H9 (cell line): ENCODE measurements around the gene LAMC2. TPM values are rescaled to one million over a fixed set of nuclear protein-coding genes. Genes with fewer than 3 reads are reported as not detected.

Experiments
- DNase-seq: peaks from one replicate; pipeline ENCODE4 v3.0.0-alpha.2; 2017
- H2AFZ ChIP-seq: one replicate; pipeline ENCODE4 v1.6.1; 2013; ENCODE audit warnings: mild to moderate bottlenecking, low read length, control low read depth, moderate library complexity
- H2AK5ac ChIP-seq: 2 replicates; pipeline ENCODE4 v1.6.1; 2013; ENCODE audit warnings: low read length, control low read depth, mixed read lengths; ENCODE audit not compliant: insufficient read length
- H2BK120ac ChIP-seq: one replicate; pipeline ENCODE4 v1.6.1; 2013; ENCODE audit warnings: low read depth, mild to moderate bottlenecking, low read length, control low read depth, inconsistent platforms; ENCODE audit not compliant: poor library complexity, severe bottlenecking
- H2BK12ac ChIP-seq: 2 replicates; pipeline ENCODE4 v1.6.1; 2013; ENCODE audit warnings: low read length, control low read depth, mixed read lengths, low read depth; ENCODE audit not compliant: insufficient read length
- H2BK15ac ChIP-seq: 2 replicates; pipeline ENCODE4 v1.6.1; 2013; ENCODE audit warnings: low read depth, low read length, control low read depth
- H2BK20ac ChIP-seq: one replicate; pipeline ENCODE4 v1.6.1; 2013; ENCODE audit warnings: low read depth, mild to moderate bottlenecking, low read length, control low read depth, inconsistent platforms; ENCODE audit not compliant: poor library complexity, severe bottlenecking
- H2BK5ac ChIP-seq: 2 replicates; pipeline ENCODE4 v1.6.1; 2013; ENCODE audit warnings: low read length, control low read depth, mixed read lengths; ENCODE audit not compliant: insufficient read length
- H3K14ac ChIP-seq: 2 replicates; pipeline ENCODE4 v1.6.1; 2013; ENCODE audit warnings: low read length, control low read depth; ENCODE audit not compliant: insufficient read depth
- H3K18ac ChIP-seq: 2 replicates; pipeline ENCODE4 v1.6.1; 2013; ENCODE audit warnings: low read depth, mild to moderate bottlenecking, mixed read lengths, low read length, control low read depth; ENCODE audit not compliant: insufficient read length
- H3K23ac ChIP-seq: 2 replicates; pipeline ENCODE4 v1.6.1; 2013; ENCODE audit warnings: low read length, control low read depth, mixed read lengths, low read depth; ENCODE audit not compliant: insufficient read length
- H3K23me2 ChIP-seq: 2 replicates; pipeline ENCODE4 v1.6.1; 2013; ENCODE audit warnings: low read depth, mild to moderate bottlenecking, mixed read lengths, low read length, control low read depth; ENCODE audit not compliant: insufficient read length, poor library complexity, severe bottlenecking
- H3K27ac ChIP-seq: 2 replicates; pipeline ENCODE4 v1.5.1; 2013; ENCODE audit warnings: low read length, control low read depth, mixed read lengths, low read depth; ENCODE audit not compliant: insufficient read length
- H3K27me3 ChIP-seq: 2 replicates; pipeline ENCODE4 v1.6.1; 2013; ENCODE audit warnings: low read length, control low read depth, inconsistent platforms; ENCODE audit not compliant: insufficient read depth
- H3K4ac ChIP-seq: 2 replicates; pipeline ENCODE4 v1.6.1; 2013; ENCODE audit warnings: low read depth, mild to moderate bottlenecking, control low read depth, inconsistent platforms, low read length, moderate library complexity
- H3K4me1 ChIP-seq: 2 replicates; pipeline ENCODE4 v1.6.1; 2013; ENCODE audit warnings: low read length, control low read depth, inconsistent platforms; ENCODE audit not compliant: insufficient read depth
- H3K4me2 ChIP-seq: 2 replicates; pipeline ENCODE4 v1.6.1; 2013; ENCODE audit warnings: low read length, control low read depth, mixed read lengths; ENCODE audit not compliant: insufficient read length, insufficient read depth
- H3K56ac ChIP-seq: 2 replicates; pipeline ENCODE4 v1.6.1; 2013; ENCODE audit warnings: low read depth, mild to moderate bottlenecking, mixed read lengths, low read length, control low read depth; ENCODE audit not compliant: insufficient read length
- H3K79me1 ChIP-seq: 2 replicates; pipeline ENCODE4 v1.6.1; 2013; ENCODE audit warnings: low read depth, mild to moderate bottlenecking, moderate library complexity, low read length, control low read depth, inconsistent platforms; ENCODE audit not compliant: insufficient read depth, poor library complexity, severe bottlenecking
- H3K79me2 ChIP-seq: 2 replicates; pipeline ENCODE4 v1.6.1; 2013; ENCODE audit warnings: low read length, control low read depth, inconsistent platforms; ENCODE audit not compliant: insufficient read depth
- H3K9ac ChIP-seq: 2 replicates; pipeline ENCODE4 v1.6.1; 2013; ENCODE audit warnings: low read length, control low read depth, mixed read lengths; ENCODE audit not compliant: insufficient read length; ENCODE audit errors: extremely low read depth
- H3K9me3 ChIP-seq: one replicate; pipeline ENCODE4 v1.6.1; 2013; ENCODE audit warnings: low read depth, low read length, inconsistent platforms; ENCODE audit not compliant: control insufficient read depth
- H3T11ph ChIP-seq: one replicate; pipeline ENCODE4 v1.6.1; 2013; ENCODE audit warnings: mild to moderate bottlenecking, low read length, control low read depth, inconsistent platforms
- H4K20me1 ChIP-seq: one replicate; pipeline ENCODE4 v1.6.1; 2013; ENCODE audit not compliant: control insufficient read depth, insufficient read length, insufficient read depth
- H4K5ac ChIP-seq: 2 replicates; pipeline ENCODE4 v1.6.1; 2013; ENCODE audit warnings: low read depth, mild to moderate bottlenecking, mixed read lengths, low read length, control low read depth; ENCODE audit not compliant: insufficient read length
- H4K8ac ChIP-seq: replicated peaks from 2 replicates; pipeline ENCODE4 v1.6.1; 2013; ENCODE audit warnings: low read length, control low read depth, mixed read lengths, low read depth; ENCODE audit not compliant: insufficient read length
- H4K91ac ChIP-seq: 2 replicates; pipeline ENCODE4 v1.6.1; 2013; ENCODE audit warnings: low read depth, mild to moderate bottlenecking, moderate library complexity, mixed read lengths, low read length, control low read depth; ENCODE audit not compliant: insufficient read length
- H3K27ac Mint-ChIP-seq, 3 experiments: 2 replicates in 2 of 3; 3 replicates in 1 of 3; pipeline ENCODE4 v1.8.0; 2020 to 2021; ENCODE audit warnings: mixed read lengths in 3 of 3, mild to moderate bottlenecking in 1 of 3, moderate library complexity in 1 of 3
- H3K27me3 Mint-ChIP-seq: 2 replicates; pipeline ENCODE4 v1.8.0; 2021; ENCODE audit warnings: low read depth, mild to moderate bottlenecking, moderate library complexity, mixed read lengths
- H3K36me3 Mint-ChIP-seq, 3 experiments: 2 replicates in 2 of 3; 3 replicates in 1 of 3; pipeline ENCODE4 v1.8.0; 2020 to 2021; ENCODE audit warnings: low read depth in 3 of 3, mixed read lengths in 3 of 3; ENCODE audit not compliant: insufficient read depth in 1 of 3
- H3K4me1 Mint-ChIP-seq, 2 experiments: 2 replicates each; pipeline ENCODE4 v1.8.0; 2020; ENCODE audit warnings: mixed read lengths in 2 of 2
- H3K4me3 Mint-ChIP-seq, 2 experiments: 2 replicates in 1 of 2; 3 replicates in 1 of 2; pipeline ENCODE4 v1.8.0; 2020 to 2021; ENCODE audit warnings: mild to moderate bottlenecking in 2 of 2, mixed read lengths in 2 of 2, moderate library complexity in 1 of 2
- H3K9me3 Mint-ChIP-seq, 2 experiments: 2 replicates in 1 of 2; 3 replicates in 1 of 2; pipeline ENCODE4 v1.8.0; 2020; ENCODE audit warnings: mild to moderate bottlenecking in 2 of 2, mixed read lengths in 2 of 2, moderate library complexity in 1 of 2
- WGBS: extraction: QIAGEN DNeasy Blood & Tissue Kit; methylation state at CpG from one replicate; pipeline ENCODE4 v1.1.7; 2013; ENCODE audit warnings: missing lambda C conversion rate, low lambda C conversion rate, mixed read lengths; ENCODE audit not compliant: insufficient read length; ENCODE audit errors: extremely low coverage; 5-methylcytosine and 5-hydroxymethylcytosine counted together
- total RNA-seq: library from RNA; stranded (reverse); gene quantifications from 2 replicates; pipeline ENCODE4 v1.2.1, GENCODE V29; 2021
- TF ChIP-seq, protein P1 (sequence below): fragments of 200-600 bp; sonication (generic); conservative IDR thresholded peaks from 3 replicates; pipeline ENCODE4 v1.8.0; 2021; ENCODE audit warnings: antibody characterized with exemption, mild to moderate bottlenecking

Gene LAMC2
- total RNA-seq, 1 experiment from 2014 or later, result 7.4 TPM

DNA sequence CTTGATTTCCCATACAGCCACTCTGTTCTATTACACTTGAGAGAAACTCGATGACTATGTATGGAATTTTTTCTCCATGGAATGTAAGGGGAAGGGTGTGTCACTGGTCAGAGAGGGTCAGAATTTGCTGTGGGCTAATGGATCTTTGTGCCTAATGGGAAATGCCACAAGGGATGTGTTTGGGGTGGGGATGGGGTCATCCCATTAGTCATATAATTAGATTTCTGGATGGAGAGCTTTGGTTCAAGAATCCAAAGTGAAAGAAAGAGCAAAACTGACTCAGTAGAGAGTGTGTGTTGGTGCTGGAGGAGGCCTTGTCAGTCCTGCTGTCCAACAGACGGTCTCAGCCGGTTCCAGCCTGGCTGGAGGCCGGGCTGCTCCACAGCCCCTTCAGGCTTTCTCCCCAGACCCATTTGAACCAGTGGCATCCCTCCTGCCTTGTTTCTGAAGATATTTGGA, 86.4 kb downstream of the LAMC2 start:
- no peak overlapping the region for H2BK20ac ChIP-seq
- no peak overlapping the region for H4K8ac ChIP-seq
- H3K9ac ChIP-seq, result no peak overlapping the region
- no peak overlapping the region for H4K5ac ChIP-seq
- no peak overlapping the region for H3K56ac ChIP-seq
- no peak overlapping the region for H3K4ac ChIP-seq
- no peak overlapping the region for H2AFZ ChIP-seq
- no peaks in the 10 kb centered on the region for H3K9me3 ChIP-seq
- no peak overlapping the region for H2AK5ac ChIP-seq
- Mint-ChIP-seq H3K4me1 (peaks cover 10 to 11% of the 10 kb centered on the region in 2 experiments), H3K36me3 (no peaks in the 10 kb centered on the region), H3K9me3 (no peaks in the 10 kb centered on the region), H3K27me3 (no peaks in the 10 kb centered on the region; the same call in 1 of the 2 replicates), H3K27ac (peak overlapping the region in 1 of 3 experiments; percentile 8; a peak in 1 of 7 replicates), H3K4me3 (no peak overlapping the region)
- H3K4me1 ChIP-seq, result no peaks in the 10 kb centered on the region
- no peaks in the 10 kb centered on the region for H3K79me1 ChIP-seq
- H3T11ph ChIP-seq, result no peak overlapping the region
- no peaks in the 10 kb centered on the region for H3K79me2 ChIP-seq
- no peak overlapping the region for H2BK5ac ChIP-seq
- no peak overlapping the region for H2BK120ac ChIP-seq
- TF ChIP-seq, protein P1, sequence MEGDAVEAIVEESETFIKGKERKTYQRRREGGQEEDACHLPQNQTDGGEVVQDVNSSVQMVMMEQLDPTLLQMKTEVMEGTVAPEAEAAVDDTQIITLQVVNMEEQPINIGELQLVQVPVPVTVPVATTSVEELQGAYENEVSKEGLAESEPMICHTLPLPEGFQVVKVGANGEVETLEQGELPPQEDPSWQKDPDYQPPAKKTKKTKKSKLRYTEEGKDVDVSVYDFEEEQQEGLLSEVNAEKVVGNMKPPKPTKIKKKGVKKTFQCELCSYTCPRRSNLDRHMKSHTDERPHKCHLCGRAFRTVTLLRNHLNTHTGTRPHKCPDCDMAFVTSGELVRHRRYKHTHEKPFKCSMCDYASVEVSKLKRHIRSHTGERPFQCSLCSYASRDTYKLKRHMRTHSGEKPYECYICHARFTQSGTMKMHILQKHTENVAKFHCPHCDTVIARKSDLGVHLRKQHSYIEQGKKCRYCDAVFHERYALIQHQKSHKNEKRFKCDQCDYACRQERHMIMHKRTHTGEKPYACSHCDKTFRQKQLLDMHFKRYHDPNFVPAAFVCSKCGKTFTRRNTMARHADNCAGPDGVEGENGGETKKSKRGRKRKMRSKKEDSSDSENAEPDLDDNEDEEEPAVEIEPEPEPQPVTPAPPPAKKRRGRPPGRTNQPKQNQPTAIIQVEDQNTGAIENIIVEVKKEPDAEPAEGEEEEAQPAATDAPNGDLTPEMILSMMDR, result no peak
- H2BK15ac ChIP-seq, result no peak overlapping the region
- no peak overlapping the region for H3K18ac ChIP-seq
- no peaks in the 10 kb centered on the region for H3K23me2 ChIP-seq
- H2BK12ac ChIP-seq, result no peak overlapping the region
- H3K27me3 ChIP-seq, result no peaks in the 10 kb centered on the region
- no peak overlapping the region for H3K14ac ChIP-seq
- H3K4me2 ChIP-seq, result no peak overlapping the region
- no CpG with 5 or more reads among the region's 4 CpGs for WGBS
- no peak overlapping the region for H4K91ac ChIP-seq
- no peak for DNase-seq
- no peak overlapping the region for H3K27ac ChIP-seq
- no peak overlapping the region for H3K23ac ChIP-seq
- no peaks in the 10 kb centered on the region for H4K20me1 ChIP-seq
